H54 (cell line): Measurements from ENCODE around the gene PRKX.
"Not testable (repeated sequence)": the region's sequence is repeated elsewhere in the genome, so short reads cannot be mapped to it uniquely, and the experiment has no call there.

Experiments used
- DNase-seq: peaks from one replicate; pipeline ENCODE4 v3.0.0; 2011; ENCODE audit warnings: low spot score, mixed read lengths; ENCODE audit not compliant: insufficient read length
- FAIRE-seq: peaks from 3 replicates; lab custom pipeline; 2011; peaks lifted over from hg19 to GRCh38; lab: Jason Lieb, UNC
- POLR2A ChIP-seq: IDR thresholded peaks from 2 replicates; pipeline ENCODE4 v1.6.1; 2011; ENCODE audit warnings: low read depth, mild to moderate bottlenecking, low read length

Gene PRKX

DNA sequence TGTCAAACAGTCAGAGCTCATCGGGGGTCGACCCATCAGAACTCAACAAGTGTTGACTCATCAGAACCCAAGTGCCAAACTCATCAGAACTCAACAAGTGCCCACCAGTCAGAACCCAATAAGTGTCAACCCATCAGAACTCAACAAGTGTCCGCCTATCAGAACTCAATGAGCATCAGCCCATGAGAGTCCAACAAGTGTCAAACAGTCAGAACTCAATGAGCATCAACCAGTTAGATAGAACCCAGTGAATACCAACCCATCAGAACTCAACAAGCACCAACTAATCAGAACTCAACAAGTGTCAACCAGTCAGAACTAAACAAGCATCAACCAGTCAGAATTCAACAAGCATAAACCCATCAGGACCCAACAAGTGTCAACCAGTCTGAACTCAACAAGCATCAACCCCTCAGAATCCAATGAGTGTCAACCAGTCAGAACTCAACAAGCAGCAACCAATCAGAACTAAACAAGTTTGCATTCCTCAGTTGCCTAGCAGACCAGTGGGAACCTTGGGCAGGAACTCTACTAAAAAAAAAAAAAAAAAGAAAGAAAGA, 115.3 kb downstream of the PRKX start:
- no peak for TF ChIP-seq POLR2A
- FAIRE-seq (no peak), DNase-seq (no peak)

DNA sequence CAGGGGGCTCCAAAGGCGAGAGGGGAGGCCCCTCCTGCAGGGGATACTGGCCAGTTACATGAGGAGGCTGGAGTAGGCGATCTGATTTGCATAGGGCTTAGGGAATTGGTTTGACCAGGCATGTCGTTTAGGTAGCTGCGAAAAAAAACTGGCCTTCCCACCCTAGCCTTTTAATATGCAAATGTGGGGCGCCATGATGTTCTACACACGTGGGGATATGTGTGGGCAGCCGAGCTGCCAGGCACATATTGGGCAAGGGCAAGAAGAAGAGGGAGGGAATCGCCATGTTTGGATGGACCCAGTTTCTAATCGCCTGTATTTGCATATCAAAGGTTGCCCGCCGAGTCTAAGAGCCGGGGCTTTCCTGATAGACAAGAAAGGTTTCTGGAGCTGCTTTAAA, 121.3 kb downstream of the PRKX start:
- TF ChIP-seq POLR2A = no peak
- no peak for FAIRE-seq
- no peak for DNase-seq

DNA sequence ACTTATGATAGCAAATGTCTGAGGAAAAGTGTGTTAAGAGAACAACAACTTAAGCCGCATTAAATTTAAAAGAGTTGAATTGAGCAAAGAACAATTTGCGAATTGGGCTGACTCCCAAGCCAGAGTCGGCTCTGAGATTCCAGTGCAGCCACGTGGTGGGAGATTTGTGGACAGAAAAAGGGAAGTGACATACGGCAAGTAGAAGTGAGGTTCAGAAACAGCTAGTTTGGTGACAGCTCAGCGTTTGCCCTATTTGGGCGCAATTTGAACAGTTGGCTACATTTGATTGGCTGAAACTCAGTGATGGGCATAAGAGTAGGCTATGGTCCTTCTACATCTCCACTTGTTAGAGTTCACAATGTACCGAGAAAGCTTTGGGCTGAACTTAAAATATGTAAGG, 124.0 kb downstream of the PRKX start:
- no peak for FAIRE-seq
- no peak for TF ChIP-seq POLR2A
- DNase-seq = no peak

DNA sequence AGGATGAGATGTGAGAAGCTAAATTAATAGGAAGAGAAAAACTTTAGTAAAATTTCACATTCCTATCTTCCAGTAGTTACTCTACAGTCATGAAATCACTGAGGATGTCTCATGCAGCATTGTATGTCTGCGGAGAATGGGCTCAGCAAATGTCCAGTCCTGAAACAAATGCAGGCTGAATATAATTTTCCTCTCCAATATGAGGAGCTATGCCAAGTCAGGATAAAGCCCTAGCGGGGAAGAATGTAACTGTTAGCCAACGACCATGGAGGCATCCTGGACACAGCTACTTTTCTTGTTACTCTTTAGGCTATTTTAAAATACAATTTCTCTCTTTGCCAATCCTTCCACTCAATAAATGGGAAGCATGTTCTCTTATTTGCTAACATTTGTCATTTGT, 127.7 kb downstream of the PRKX start:
- no peak for TF ChIP-seq POLR2A
- FAIRE-seq (no peak), DNase-seq (no peak)

DNA sequence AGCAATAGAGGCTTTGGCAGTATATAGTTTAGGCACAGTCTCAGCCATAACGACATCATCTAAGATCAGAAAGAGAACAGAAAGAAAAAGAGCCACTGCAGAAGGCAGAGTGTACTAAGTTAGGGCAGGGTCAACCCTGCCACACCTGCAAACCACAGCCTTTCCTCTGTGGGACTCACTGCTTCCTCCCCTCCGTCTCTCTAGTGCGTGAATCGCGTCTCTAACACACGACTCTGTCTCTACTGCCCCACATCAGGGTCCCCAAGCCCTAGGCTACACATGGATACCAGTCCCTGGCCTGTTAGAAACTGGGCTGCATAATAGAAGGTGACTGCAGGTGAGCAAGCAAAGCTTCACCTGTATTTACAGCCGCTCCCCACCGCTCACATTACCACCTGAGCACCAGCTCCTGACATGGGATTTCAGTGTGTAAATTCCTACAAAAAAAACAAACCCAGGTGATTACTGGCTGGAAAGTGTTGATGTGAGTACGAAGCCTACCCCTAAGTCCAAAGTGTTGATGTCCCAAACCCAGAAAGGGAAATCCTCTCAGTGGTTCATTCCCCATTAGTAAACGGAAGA, 128.9 kb downstream of the PRKX start:
- TF ChIP-seq POLR2A = no peak
- DNase-seq (no peak), FAIRE-seq (no peak)

DNA sequence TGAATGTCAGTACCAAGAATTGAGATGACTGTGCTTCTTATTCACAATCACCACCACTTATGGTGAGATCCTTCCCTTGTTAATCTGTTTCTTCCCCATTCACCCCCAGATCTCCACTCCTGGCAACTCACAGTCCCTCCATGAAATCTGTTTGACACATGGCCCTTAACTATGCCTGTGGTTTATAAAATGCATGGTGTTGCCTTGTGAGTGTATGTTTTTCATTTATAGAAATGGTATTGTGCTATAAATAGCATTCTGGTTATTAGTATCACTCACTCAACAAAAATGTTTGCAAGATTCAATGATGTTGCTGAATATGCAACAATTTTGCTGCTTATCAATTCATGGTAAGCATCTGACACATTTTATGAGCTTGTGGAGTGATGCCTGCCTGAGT, 131.0 kb downstream of the PRKX start:
- no peak for TF ChIP-seq POLR2A
- FAIRE-seq = no peak
- DNase-seq = no peak

DNA sequence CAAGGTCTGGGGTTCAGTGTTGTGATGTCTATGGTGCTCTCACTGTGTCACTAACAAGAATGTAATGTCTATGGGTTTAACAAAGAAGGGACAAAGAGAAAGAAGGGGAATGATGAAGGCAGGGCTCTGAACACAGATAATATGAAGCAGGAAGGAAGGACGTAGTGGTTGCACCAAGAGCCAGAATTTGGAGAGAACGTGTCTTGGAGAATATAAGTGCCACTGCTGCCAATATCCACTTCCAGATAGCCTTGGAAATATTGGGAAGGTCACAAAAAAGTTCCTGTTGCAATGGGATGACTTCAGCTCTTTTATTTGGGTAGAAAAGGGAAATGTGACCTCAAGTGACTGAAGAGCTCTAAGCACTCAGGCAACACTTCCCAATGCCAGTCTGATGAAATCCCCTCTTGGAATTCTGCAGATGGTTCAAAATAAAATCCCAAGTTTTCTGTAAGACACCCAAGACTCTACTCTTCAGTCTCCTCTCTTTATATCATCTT, 131.8 kb downstream of the PRKX start:
- DNase-seq = no peak
- FAIRE-seq = no peak

DNA sequence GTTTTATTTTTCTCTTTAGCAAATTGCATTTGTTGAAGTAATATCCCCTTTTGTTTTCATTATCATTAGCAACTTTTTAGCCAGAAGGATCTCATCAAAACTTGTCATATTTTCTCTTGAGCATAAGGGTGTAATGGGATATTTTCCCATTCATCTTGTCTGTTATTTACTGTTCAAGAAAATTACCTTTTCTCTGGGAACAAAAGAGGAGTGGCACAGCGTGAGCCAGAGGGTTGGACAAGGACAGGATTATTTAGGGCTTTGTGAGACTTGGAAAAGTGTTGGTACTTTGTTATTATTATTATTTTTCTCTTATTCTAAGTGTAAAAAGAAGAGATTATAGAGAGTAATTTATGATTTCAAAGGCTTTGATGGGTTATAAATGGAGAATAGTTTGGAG, 135.9 kb downstream of the PRKX start:
- no peak for TF ChIP-seq POLR2A
- DNase-seq = no peak
- FAIRE-seq = no peak

More for the DNA sequence above, 131.8 kb downstream of the PRKX start:
- no peak for TF ChIP-seq POLR2A

DNA sequence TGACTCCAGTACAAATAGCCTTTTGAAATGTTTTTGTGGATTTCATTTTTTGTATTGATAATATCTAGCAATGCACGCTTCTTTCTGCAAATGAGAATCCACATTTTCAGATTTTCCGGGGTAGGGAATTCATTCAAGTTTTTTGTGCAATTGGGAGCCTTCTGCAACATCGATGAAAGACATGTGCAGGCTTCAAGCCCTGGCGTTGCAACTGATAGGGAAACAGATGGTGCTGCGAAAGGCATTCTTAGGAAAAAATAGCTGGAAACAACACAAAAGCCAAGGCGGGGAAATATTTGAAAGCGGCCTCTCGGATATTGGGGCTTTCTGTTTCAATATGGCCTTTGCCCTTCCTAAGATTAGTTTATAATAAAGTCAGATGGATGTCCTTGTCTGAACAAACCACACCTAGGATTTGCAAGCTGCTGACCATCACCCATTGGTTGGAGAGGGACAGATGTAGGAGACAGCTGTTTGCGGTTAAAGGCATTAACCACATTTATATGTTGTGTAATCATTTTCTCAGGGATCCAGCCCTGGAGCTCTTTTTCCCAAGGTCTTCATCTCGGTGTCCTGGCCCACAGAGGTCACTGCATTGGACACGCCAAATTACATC, 136.5 kb downstream of the PRKX start:
- TF ChIP-seq POLR2A = no peak
- no peak for FAIRE-seq
- no peak for DNase-seq

DNA sequence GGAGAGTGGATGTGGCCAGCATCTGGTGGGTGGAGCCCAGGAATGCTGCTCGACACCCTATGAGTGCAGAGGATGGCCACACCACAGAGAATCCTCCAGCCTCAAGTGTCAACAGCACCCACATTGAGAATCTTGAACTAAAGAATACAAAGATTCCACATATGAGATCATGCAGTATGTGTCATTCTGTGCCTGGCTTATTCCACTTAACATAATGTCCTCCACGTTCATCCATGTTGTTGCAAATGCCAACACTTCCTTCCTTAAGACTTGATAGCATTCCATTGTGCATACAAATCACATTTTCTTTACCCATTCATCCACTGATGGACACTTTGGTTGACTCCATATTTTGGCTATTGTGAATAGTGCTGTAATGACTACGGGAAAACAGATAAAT, 145.8 kb downstream of the PRKX start:
- TF ChIP-seq POLR2A = no peak
- FAIRE-seq (no peak), DNase-seq (no peak)

DNA sequence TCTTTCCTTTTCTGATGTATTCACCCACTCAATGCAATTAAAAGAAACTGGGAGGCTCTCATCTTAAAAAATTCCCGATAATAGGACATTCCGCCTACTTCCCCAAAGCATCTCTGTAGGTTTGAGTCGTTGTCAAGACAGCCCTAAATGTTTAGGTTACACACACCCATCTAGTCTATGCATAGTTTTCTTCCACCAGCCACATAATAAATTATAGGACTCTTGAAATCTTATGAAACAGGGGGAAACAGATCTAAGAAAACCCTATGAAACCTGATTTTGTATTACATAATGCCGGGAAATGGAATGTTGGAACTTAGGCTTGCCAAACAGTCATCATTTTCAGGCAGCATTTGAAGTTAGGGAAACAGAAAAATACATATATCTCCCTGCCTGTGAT, 150.0 kb downstream of the PRKX start:
- no peak for FAIRE-seq
- no peak for DNase-seq
- TF ChIP-seq POLR2A = no peak

DNA sequence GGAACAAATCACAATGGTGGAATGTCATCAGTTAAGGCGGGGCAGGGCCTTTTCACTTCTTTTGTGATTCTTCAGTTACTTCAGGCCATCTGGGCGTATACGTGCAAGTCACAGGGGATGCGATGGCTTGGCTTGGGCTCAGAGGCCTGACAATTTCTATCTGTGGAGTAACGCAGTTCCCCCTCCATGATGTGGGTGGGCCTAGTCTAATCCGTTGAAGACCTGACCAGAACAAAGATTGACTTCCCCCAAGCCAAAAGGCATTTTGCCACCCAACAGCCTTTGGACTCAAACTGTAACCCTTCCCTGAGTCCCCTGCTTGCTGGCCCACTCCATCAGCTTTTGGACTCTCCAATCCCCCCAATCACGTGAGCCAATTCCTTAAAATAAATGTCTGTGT, 153.4 kb downstream of the PRKX start:
- DNase-seq, FAIRE-seq: not testable (repeated sequence)
